HepG2 (cell line): Measurements from ENCODE around the gene SMIM36. TPM values are rescaled to one million over a fixed set of nuclear protein-coding genes. Genes with fewer than 3 reads are reported as not detected.

Experiments
- ATAC-seq: fragments of 200-7000 bp; cut with Tn5 transposase; 3 replicates; pipeline ENCODE4 v1.9.1; 2020; ENCODE audit warnings: mild to moderate bottlenecking, moderate library complexity
- BruUV-seq: library from RNA; stranded (reverse); fragments of 400-500 nt; replicated peaks from 2 replicates; lab custom pipeline; 2021; lab: Mats Ljungman, UMichigan
- CTCF ChIA-PET: fragments of 300-600 bp; formaldehyde crosslinking; extraction: SDS; loops from one replicate; lab custom pipeline; 2021; ENCODE audit warnings: low total read pairs, inconsistent platforms, low intra/inter-chr PET ratio; lab: Yijun Ruan, JAX
- POLR2A ChIA-PET: fragments of 350-600 bp; sonication (Branson Sonifier 250); formaldehyde crosslinking; loops from one replicate; lab custom pipeline; 2020; ENCODE audit warnings: antibody characterized with exemption, inconsistent platforms; lab: Yijun Ruan, JAX
- DNase-seq: peaks from one replicate; pipeline ENCODE4 v3.0.0-alpha.2; 2015; ENCODE audit warnings: low spot score
- FAIRE-seq: peaks from 3 replicates; lab custom pipeline; 2011; peaks lifted over from hg19 to GRCh38; lab: Jason Lieb, UNC
- H2AFZ ChIP-seq: one replicate; pipeline ENCODE4 v1.6.1; 2011; ENCODE audit warnings: low read length, inconsistent platforms
- H3K27ac ChIP-seq: fragments of 300-600 bp; 3 replicates; pipeline ENCODE4 v1.8.0; 2011; ENCODE audit warnings: mixed run types, mild to moderate bottlenecking, mixed read lengths, low read length, inconsistent platforms; ENCODE audit not compliant: insufficient read depth; ENCODE audit errors: extremely low read length
- H3K27me3 ChIP-seq, 2 experiments: fragments of 200-600 bp in 1 of 2; 2 replicates in 1 of 2; 3 replicates in 1 of 2; pipeline versions ENCODE4 v1.6.0 to v1.8.0; 2011; ENCODE audit warnings: low read length in 2 of 2, mild to moderate bottlenecking in 2 of 2, moderate library complexity in 2 of 2, inconsistent platforms in 1 of 2; ENCODE audit not compliant: insufficient read depth in 2 of 2, control insufficient read depth in 1 of 2
- H3K36me3 ChIP-seq, 2 experiments: fragments of 200-600 bp in 1 of 2; replicated peaks in 1 of 2; 2 replicates in 1 of 2; 3 replicates in 1 of 2; pipeline versions ENCODE4 v1.5.1 to v1.8.0; 2011; ENCODE audit warnings: low read length in 2 of 2, inconsistent platforms in 1 of 2; ENCODE audit not compliant: insufficient read depth in 2 of 2, control insufficient read depth in 1 of 2
- H3K4me1 ChIP-seq: 2 replicates; pipeline ENCODE4 v1.5.1; 2012; ENCODE audit warnings: low read length, inconsistent platforms; ENCODE audit not compliant: insufficient read depth
- H3K4me2 ChIP-seq: 2 replicates; pipeline ENCODE4 v1.6.0; 2011; ENCODE audit warnings: low read depth, low read length, inconsistent platforms
- H3K4me3 ChIP-seq, 3 experiments: fragments of 200-600 bp in 1 of 3; sonication (generic), shearing (Covaris generic) in 1 of 3; replicated peaks in 1 of 3; 2 replicates each; pipeline ENCODE4 v1.5.1; 2011 to 2016; ENCODE audit warnings: low read length in 3 of 3, inconsistent platforms in 2 of 3, low read depth in 2 of 3, mild to moderate bottlenecking in 2 of 3, control low read depth in 1 of 3, mixed read lengths in 1 of 3; ENCODE audit not compliant: insufficient read depth in 1 of 3
- H3K79me2 ChIP-seq: one replicate; pipeline ENCODE4 v1.6.1; 2011; ENCODE audit warnings: low read length, inconsistent platforms; ENCODE audit not compliant: insufficient read depth
- H3K9ac ChIP-seq: 2 replicates; pipeline ENCODE4 v1.6.0; 2011; ENCODE audit warnings: mild to moderate bottlenecking, low read depth, low read length, inconsistent platforms; ENCODE audit not compliant: insufficient read depth
- H3K9me3 ChIP-seq: 2 replicates; pipeline ENCODE4 v1.5.1; 2012; ENCODE audit warnings: mild to moderate bottlenecking, low read length
- H4K20me1 ChIP-seq: 2 replicates; pipeline ENCODE4 v1.6.0; 2011; ENCODE audit warnings: inconsistent platforms, mild to moderate bottlenecking, low read length, moderate library complexity; ENCODE audit not compliant: insufficient read depth
- ATF4 ChIP-seq, 2 experiments: fragments of 450-650 bp in 1 of 2; sonication (generic) in 1 of 2; formaldehyde crosslinking; IDR thresholded peaks; 2 replicates each; pipeline versions ENCODE4 v1.5.0 to v1.8.0; 2020 to 2022; ENCODE audit warnings: mild to moderate bottlenecking in 1 of 2, missing genetic modification reagents in 1 of 2
- IKZF4 ChIP-seq: sonication (generic); formaldehyde crosslinking; IDR thresholded peaks from 2 replicates; pipeline ENCODE4 v1.5.1; 2020; ENCODE audit warnings: borderline replicate concordance, mild to moderate bottlenecking, low read depth, missing genetic modification reagents; ENCODE audit errors: not compliant biosample characterization
- PBX3 ChIP-seq: sonication (generic); formaldehyde crosslinking; IDR thresholded peaks from 2 replicates; pipeline ENCODE4 v1.8.1; 2023; ENCODE audit warnings: missing genetic modification reagents, inconsistent platforms, borderline replicate concordance
- ZBTB49 ChIP-seq: sonication (generic); formaldehyde crosslinking; IDR thresholded peaks from 2 replicates; pipeline ENCODE4 v1.4.0; 2020; ENCODE audit warnings: missing genetic modification reagents, borderline replicate concordance
- WGBS: methylation state at CpG from one replicate; pipeline ENCODE4 v1.1.6; 2017; ENCODE audit warnings: low lambda C conversion rate; 5-methylcytosine and 5-hydroxymethylcytosine counted together
- in situ Hi-C: cut with HindIII; loops from 2 replicates; pipeline ENCODE4 v1.10.0; 2017; ENCODE audit warnings: low pct_unique_long_range_greater_than_20kb; ENCODE audit not compliant: extremely low pct_ligation_motif_present
- intact Hi-C: fragments of 100-400 bp; cut with micrococcal nuclease; formaldehyde crosslinking; loops from one replicate; pipeline ENCODE4 v1.10.0; 2022; ENCODE audit not compliant: unreplicated experiment
- polyA plus RNA-seq, 8 experiments: library from polyadenylated mRNA; depleted of rRNA in 3 of 8; stranded (reverse) in 7 of 8; unstranded in 1 of 8; fragments of >200 nt; fragmentation: Illumina TruSeq in 4 of 8; extraction: Trizol in 4 of 8; gene quantifications; 2 replicates each; pipeline versions ENCODE4 v1.2.1 to v1.2.3, GENCODE V29; 2011 to 2016; ENCODE audit warnings: low read depth in 4 of 8, missing spikeins in 1 of 8, mixed read lengths in 1 of 8; ENCODE audit not compliant: insufficient read depth in 1 of 8
- total RNA-seq, 5 experiments: library from RNA; depleted of rRNA; stranded (reverse); fragments of >200 nt; fragmentation: Illumina TruSeq; extraction: Trizol; gene quantifications; 2 replicates each; pipeline ENCODE4 v1.2.3, GENCODE V29; 2016; ENCODE audit warnings: low read depth in 1 of 5
- TF ChIP-seq, protein P1 (sequence below): sonication (generic); formaldehyde crosslinking; IDR thresholded peaks from 2 replicates; pipeline ENCODE4 v1.4.0; 2020; ENCODE audit warnings: missing genetic modification reagents

The SMIM36 gene
- total and polyA plus RNA-seq, 2 of the 13 experiments (the other 11 are each of a cell fraction or from before 2014, with no cell fraction given), result not detected

DNA sequence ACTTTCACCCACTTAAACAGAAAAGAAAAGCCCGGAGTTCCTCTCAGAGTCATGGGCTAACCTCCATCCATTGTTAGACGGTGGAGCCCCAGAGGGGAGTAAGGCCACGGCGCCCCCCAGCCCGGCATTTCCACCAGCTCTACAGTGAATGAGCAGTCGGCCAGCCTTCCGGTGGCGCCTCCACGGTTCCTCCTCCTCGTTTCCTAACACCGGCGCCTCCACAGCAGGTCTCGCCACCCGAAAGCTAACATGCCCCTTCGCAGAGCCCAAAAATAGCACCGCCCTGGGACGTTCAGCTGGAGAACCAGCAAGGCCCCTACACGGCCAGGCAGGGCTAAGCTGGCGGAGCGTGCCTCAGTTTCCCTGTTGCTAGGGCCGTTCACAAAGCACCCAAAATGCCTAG, 90.5 kb downstream of the SMIM36 start (continued):
- TF ChIP-seq PBX3 (CRISPR knock-in tag), result peak; percentile 63; the same call in 1 of the 2 replicates

DNA sequence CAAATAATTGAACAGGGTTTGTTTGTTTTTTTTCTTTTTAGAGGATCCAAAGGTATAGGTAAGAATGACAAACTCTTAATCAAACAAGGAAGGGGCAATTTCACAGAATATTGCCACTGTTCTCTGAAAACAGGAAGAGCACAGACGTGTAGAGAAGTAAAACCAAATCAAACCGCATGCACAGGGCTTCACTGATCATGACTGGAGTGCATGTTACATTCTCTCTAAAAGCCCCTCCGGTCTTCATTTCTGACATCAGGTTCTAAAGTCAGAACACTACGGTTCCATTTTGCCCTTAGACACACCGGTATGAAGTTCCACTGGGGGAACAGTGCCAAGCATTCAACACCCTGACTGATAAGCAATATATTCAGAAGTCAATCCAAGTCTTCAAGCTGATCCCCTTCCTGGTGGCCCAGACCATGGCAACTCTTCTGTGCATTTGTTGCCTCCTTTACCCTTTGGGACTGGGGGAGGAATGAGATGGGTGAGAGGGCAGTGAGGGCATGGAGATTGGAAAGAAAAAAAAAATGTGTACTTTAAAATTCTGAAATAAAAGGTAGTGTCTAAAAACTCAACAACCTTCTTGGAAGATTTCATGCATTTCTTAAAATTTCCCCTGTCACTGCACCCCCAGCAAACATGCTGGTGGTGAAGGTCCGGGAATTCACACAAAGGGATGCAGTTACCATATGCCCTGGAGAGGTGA, 91.0 kb downstream of the SMIM36 start:
- no peak for ATAC-seq
- CTCF ChIA-PET, result no interaction called here
- TF ChIP-seq ZBTB49 (CRISPR knock-in tag) (peak; percentile 67; the same call in 1 of the 2 replicates), ATF4 (CRISPR knock-in tag; IDR thresholded peaks at IDR 0.05) (0 out of 4 replicates have a peak, but pooled peaks of 1 of the 2 experiments have one; percentile 28), IKZF4 (peak; percentile 23)
- TF ChIP-seq, protein P1, sequence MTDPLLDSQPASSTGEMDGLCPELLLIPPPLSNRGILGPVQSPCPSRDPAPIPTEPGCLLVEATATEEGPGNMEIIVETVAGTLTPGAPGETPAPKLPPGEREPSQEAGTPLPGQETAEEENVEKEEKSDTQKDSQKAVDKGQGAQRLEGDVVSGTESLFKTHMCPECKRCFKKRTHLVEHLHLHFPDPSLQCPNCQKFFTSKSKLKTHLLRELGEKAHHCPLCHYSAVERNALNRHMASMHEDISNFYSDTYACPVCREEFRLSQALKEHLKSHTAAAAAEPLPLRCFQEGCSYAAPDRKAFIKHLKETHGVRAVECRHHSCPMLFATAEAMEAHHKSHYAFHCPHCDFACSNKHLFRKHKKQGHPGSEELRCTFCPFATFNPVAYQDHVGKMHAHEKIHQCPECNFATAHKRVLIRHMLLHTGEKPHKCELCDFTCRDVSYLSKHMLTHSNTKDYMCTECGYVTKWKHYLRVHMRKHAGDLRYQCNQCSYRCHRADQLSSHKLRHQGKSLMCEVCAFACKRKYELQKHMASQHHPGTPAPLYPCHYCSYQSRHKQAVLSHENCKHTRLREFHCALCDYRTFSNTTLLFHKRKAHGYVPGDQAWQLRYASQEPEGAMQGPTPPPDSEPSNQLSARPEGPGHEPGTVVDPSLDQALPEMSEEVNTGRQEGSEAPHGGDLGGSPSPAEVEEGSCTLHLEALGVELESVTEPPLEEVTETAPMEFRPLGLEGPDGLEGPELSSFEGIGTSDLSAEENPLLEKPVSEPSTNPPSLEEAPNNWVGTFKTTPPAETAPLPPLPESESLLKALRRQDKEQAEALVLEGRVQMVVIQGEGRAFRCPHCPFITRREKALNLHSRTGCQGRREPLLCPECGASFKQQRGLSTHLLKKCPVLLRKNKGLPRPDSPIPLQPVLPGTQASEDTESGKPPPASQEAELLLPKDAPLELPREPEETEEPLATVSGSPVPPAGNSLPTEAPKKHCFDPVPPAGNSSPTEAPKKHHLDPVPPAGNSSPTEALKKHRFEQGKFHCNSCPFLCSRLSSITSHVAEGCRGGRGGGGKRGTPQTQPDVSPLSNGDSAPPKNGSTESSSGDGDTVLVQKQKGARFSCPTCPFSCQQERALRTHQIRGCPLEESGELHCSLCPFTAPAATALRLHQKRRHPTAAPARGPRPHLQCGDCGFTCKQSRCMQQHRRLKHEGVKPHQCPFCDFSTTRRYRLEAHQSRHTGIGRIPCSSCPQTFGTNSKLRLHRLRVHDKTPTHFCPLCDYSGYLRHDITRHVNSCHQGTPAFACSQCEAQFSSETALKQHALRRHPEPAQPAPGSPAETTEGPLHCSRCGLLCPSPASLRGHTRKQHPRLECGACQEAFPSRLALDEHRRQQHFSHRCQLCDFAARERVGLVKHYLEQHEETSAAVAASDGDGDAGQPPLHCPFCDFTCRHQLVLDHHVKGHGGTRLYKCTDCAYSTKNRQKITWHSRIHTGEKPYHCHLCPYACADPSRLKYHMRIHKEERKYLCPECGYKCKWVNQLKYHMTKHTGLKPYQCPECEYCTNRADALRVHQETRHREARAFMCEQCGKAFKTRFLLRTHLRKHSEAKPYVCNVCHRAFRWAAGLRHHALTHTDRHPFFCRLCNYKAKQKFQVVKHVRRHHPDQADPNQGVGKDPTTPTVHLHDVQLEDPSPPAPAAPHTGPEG (CRISPR knock-in tag), result 0 out of 2 replicates have a peak, but pooled peaks have one; percentile 3

More for the DNA sequence above, 91.0 kb downstream of the SMIM36 start:
- Histone ChIP-seq H3K27ac (peak overlapping the region; percentile 87), H3K79me2 (peaks cover 67% of the 10 kb centered on the region), H3K4me2 (peak overlapping the region; percentile 92), H3K9ac (peak overlapping the region; percentile 99), H4K20me1 (no peaks in the 10 kb centered on the region), H3K4me3 (peak overlapping the region; percentile 96 to 99 (median 98)), H2AFZ (no peak overlapping the region), H3K4me1 (peaks cover 71% of the 10 kb centered on the region), H3K27me3 (no peaks in the 10 kb centered on the region; a peak in 1 of 5 replicates), H3K36me3 (peaks cover 0 to 34% of the 10 kb centered on the region in 2 experiments), H3K9me3 (no peaks in the 10 kb centered on the region)
- DNase-seq (no peak), FAIRE-seq (no peak)
- in situ Hi-C loops (loop anchor here (5.0 kb wide), 1 partner anchor 92 kb away; the partner anchor contains the start of gene SMIM36), intact Hi-C loops (loop anchor here (5.0 kb wide), 1 partner anchor 37 kb away; no protein-coding TSS in a partner anchor)
- POLR2A ChIA-PET, result interaction anchor here (1.5 to 9.0 kb wide), 8 partner anchors 12 to 91 kb away, joined by 3 to 127 read pairs (median 14); partner anchors contain the start of gene SMIM36
- WGBS, result 2% methylated on average over 6 of the region's 6 CpGs
- no TSS peak for BruUV-seq
